C4-2B (cell line): ENCODE data around the gene VGLL1.

ENCODE experiments used
- ZFX ChIP-seq: fragments of 450-650 bp; IDR thresholded peaks from 2 replicates; pipeline ENCODE4 v1.6.1; 2017
- TF ChIP-seq, protein P1 (sequence below): fragments of 450-650 bp; conservative IDR thresholded peaks from 2 replicates; pipeline ENCODE4 v1.5.1; 2017; ENCODE audit warnings: mild to moderate bottlenecking

DNA sequence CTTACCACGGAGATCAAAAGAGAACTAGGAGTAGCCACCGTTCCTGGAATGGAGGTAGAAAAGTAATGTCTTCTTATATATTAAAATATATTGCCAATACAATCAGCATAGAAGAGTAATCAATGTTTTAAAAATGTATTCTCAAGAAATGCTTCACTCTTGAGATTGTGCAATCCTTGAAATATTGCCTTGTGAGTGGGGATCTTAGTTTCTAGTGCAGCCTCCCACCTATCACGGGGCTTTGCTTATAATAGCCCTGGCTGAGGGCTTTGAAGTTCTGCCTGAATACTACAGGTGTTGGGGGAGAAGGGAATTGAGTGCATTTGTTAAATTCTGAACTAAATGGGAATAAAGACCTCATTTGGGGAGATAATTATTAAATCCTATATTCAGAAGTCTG lies 55.5 kb downstream of the VGLL1 start:
- TF ChIP-seq, protein P1, sequence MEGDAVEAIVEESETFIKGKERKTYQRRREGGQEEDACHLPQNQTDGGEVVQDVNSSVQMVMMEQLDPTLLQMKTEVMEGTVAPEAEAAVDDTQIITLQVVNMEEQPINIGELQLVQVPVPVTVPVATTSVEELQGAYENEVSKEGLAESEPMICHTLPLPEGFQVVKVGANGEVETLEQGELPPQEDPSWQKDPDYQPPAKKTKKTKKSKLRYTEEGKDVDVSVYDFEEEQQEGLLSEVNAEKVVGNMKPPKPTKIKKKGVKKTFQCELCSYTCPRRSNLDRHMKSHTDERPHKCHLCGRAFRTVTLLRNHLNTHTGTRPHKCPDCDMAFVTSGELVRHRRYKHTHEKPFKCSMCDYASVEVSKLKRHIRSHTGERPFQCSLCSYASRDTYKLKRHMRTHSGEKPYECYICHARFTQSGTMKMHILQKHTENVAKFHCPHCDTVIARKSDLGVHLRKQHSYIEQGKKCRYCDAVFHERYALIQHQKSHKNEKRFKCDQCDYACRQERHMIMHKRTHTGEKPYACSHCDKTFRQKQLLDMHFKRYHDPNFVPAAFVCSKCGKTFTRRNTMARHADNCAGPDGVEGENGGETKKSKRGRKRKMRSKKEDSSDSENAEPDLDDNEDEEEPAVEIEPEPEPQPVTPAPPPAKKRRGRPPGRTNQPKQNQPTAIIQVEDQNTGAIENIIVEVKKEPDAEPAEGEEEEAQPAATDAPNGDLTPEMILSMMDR: no peak
- TF ChIP-seq ZFX: no peak
